GM19193 (cell line): ENCODE data around the gene TGM2.

Experiments used
- POLR2A ChIP-seq: IDR thresholded peaks from 4 replicates; pipeline ENCODE4 v1.6.1; 2011; ENCODE audit not compliant: insufficient read depth, insufficient read length; ENCODE audit errors: extremely low read depth

TGM2 gene

GRCh38 chr20:38173237-38174156 lies 8.4 kb upstream of the TGM2 start:
- no peak for TF ChIP-seq POLR2A

- no peak for TF ChIP-seq POLR2A
Observed at GRCh38 chr20:38172408-38172807, 7.3 kb upstream of the TGM2 start.

- TF ChIP-seq POLR2A = no peak
Observed at GRCh38 chr20:38171675-38172043, 6.6 kb upstream of the TGM2 start.

GRCh38 chr20:38170826-38171674 lies 6.0 kb upstream of the TGM2 start:
- no peak for TF ChIP-seq POLR2A

GRCh38 chr20:38170219-38170825 lies 5.3 kb upstream of the TGM2 start:
- no peak for TF ChIP-seq POLR2A

GRCh38 chr20:38169636-38170193 lies 4.6 kb upstream of the TGM2 start:
- no peak for TF ChIP-seq POLR2A

- no peak for TF ChIP-seq POLR2A
Observed at GRCh38 chr20:38168791-38169589, 3.9 kb upstream of the TGM2 start.

GRCh38 chr20:38167851-38168760 lies 3.0 kb upstream of the TGM2 start:
- no peak for TF ChIP-seq POLR2A

GRCh38 chr20:38167328-38167850 lies 2.3 kb upstream of the TGM2 start:
- TF ChIP-seq POLR2A = no peak

GRCh38 chr20:38166703-38167233 lies 1.7 kb upstream of the TGM2 start:
- no peak for TF ChIP-seq POLR2A

- TF ChIP-seq POLR2A = no peak
Observed at GRCh38 chr20:38165966-38166702, 1.1 kb upstream of the TGM2 start.

GRCh38 chr20:38164624-38165088 lies 414 bp downstream of the TGM2 start:
- TF ChIP-seq POLR2A = no peak
